HG02588 (cell line): ENCODE results near the gene METTL2B.
"Not testable (repeated sequence)": the region's sequence is repeated elsewhere in the genome, so short reads cannot be mapped to it uniquely, and the experiment has no call there.

Experiments
- ATAC-seq: cut with Tn5 transposase; IDR thresholded peaks from one replicate; pipeline ENCODE4 v1.9.1; 2021; ENCODE audit warnings: mild to moderate bottlenecking, moderate library complexity; ENCODE audit not compliant: unreplicated experiment

METTL2B gene

GRCh38 chr7:128454808-128455542 is 21.6 kb upstream of the METTL2B start:
- ATAC-seq = no peak

- ATAC-seq = peak; percentile 88
Observed at GRCh38 chr7:128455543-128456254, 20.8 kb upstream of the METTL2B start, which contains the start of gene HILPDA. Gene HILPDA (plus strand): TSS chr7:128455878. CDS start chr7:128457269, 1,391 bp downstream.

GRCh38 chr7:128456255-128456725 is 20.3 kb upstream of the METTL2B start:
- no peak for ATAC-seq

- not testable (repeated sequence) for ATAC-seq
Observed at GRCh38 chr7:128457385-128457784, 19.2 kb upstream of the METTL2B start.

GRCh38 chr7:128458956-128459355 is 17.6 kb upstream of the METTL2B start:
- ATAC-seq = peak; percentile 25

GRCh38 chr7:128459394-128459878 is 17.1 kb upstream of the METTL2B start:
- peak; percentile 36 for ATAC-seq

GRCh38 chr7:128462460-128462859 is 14.1 kb upstream of the METTL2B start:
- no peak for ATAC-seq

- ATAC-seq = not testable (repeated sequence)
Observed at GRCh38 chr7:128463345-128463744, 13.2 kb upstream of the METTL2B start.

- not testable (repeated sequence) for ATAC-seq
Observed at GRCh38 chr7:128463933-128464332, 12.6 kb upstream of the METTL2B start.

GRCh38 chr7:128466871-128467270 is 9.7 kb upstream of the METTL2B start:
- not testable (repeated sequence) for ATAC-seq

GRCh38 chr7:128477336-128477690 is 765 bp downstream of the METTL2B start:
- ATAC-seq = not testable (repeated sequence)

- not testable (repeated sequence) for ATAC-seq
Observed at GRCh38 chr7:128479082-128479481, 2.5 kb downstream of the METTL2B start.

- not testable (repeated sequence) for ATAC-seq
Observed at GRCh38 chr7:128488134-128488533, 11.6 kb downstream of the METTL2B start.

- no peak for ATAC-seq
Observed at GRCh38 chr7:128497405-128497804, 20.9 kb downstream of the METTL2B start.

GRCh38 chr7:128505416-128505815 is 28.9 kb downstream of the METTL2B start:
- ATAC-seq = not testable (repeated sequence)

GRCh38 chr7:128506819-128507218 is 30.3 kb downstream of the METTL2B start:
- peak; percentile 54 for ATAC-seq

- ATAC-seq = peak; percentile 39
Observed at GRCh38 chr7:128507321-128507993, 30.9 kb downstream of the METTL2B start.

GRCh38 chr7:128511692-128512091 is 35.1 kb downstream of the METTL2B start:
- not testable (repeated sequence) for ATAC-seq

GRCh38 chr7:128515232-128515631 is 38.7 kb downstream of the METTL2B start:
- not testable (repeated sequence) for ATAC-seq

- not testable (repeated sequence) for ATAC-seq
Observed at GRCh38 chr7:128517023-128517422, 40.5 kb downstream of the METTL2B start.
